ENCODE data around the gene CRIM1.
A peak's percentile ranks its signal among the peaks of the same experiment; 100 is the strongest.

The CRIM1 gene

GRCh38 chr2:36423172-36423571, 67.6 kb downstream of the CRIM1 start:
- DNase-seq (ENCODE audit: low spot score) (no peak), FAIRE-seq (no peak)

GRCh38 chr2:36423619-36424120, 68.1 kb downstream of the CRIM1 start:
- no peak for FAIRE-seq
- DNase-seq (ENCODE audit: low spot score): no peak

- DNase-seq (ENCODE audit: low spot score) (no peak), FAIRE-seq (no peak)
These were observed 70.2 kb downstream of the CRIM1 start for GRCh38 chr2:36425608-36426355.

- FAIRE-seq: no peak
- DNase-seq (ENCODE audit: low spot score): no peak
These were observed 72.2 kb downstream of the CRIM1 start for GRCh38 chr2:36427790-36428243.

DNA sequence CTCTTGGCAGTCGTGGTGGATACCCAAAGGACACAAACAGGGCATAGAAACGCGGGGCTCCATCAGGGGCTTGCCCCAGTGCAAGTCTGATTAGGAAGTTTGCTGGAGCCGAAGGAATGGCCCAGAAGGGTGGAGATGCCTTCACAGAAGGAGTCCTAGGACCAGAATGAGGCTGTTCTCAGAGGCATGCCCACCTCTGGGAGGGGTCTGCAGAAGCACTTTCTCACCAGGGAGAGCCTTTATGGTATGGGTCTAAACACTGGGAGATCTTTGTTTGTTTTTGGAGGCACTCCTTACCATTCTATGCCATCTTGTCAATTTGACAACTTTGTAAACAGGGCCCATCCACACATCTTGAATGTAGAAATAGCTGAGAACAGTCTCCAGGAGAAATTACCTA, 75.0 kb downstream of the CRIM1 start:
- DNase-seq (ENCODE audit: low spot score) (no peak), FAIRE-seq (no peak)

DNA sequence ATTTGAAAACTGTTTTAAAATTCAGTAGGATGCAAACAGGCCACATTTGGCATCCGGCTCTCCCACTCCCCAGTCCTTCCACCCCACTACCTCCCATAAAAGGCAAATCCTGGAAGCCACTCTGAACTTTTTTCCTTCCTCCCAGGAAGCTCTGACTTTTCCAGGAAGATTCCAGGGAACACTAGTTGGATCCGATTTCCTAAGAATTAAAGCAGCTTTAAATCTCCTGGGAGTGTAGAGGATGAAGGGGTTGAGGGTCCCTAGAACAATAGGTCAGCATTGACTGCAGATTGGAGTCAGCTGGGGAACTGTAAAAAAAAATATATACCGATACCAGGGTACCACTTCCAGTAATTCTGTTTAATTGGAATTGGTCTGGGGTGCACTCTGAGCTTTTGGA, 76.9 kb downstream of the CRIM1 start:
- FAIRE-seq (no peak), DNase-seq (ENCODE audit: low spot score) (no peak)

- DNase-seq (ENCODE audit: low spot score) (no peak), FAIRE-seq (no peak)
These were observed 78.0 kb downstream of the CRIM1 start for GRCh38 chr2:36433311-36434217.

- FAIRE-seq (peak; percentile 95), DNase-seq (ENCODE audit: low spot score) (peak; percentile 97)
These were observed 82.9 kb downstream of the CRIM1 start for GRCh38 chr2:36438449-36438977.

DNA sequence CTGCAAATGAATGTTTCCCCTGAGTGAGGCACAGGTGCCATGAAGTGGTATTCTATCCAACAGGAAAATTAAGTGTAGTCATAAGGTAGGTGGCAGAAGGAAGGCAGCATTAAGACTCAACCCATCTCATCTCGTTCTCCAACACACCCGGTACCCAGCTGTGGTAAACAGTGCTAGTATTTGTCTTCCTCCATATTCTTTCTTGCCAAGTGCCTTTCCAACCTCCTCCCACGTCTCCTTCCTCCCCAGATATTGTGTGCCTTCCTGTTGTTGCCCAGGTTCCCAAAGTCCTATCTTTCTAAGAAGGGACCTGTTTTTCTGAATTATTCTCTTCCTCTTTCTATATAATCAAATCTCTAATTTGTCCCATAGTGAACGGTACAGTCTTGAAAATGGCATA, 83.5 kb downstream of the CRIM1 start:
- no peak for DNase-seq (ENCODE audit: low spot score)
- no peak for FAIRE-seq

GRCh38 chr2:36441065-36441625, 85.6 kb downstream of the CRIM1 start:
- no peak for FAIRE-seq
- no peak for DNase-seq (ENCODE audit: low spot score)

DNA sequence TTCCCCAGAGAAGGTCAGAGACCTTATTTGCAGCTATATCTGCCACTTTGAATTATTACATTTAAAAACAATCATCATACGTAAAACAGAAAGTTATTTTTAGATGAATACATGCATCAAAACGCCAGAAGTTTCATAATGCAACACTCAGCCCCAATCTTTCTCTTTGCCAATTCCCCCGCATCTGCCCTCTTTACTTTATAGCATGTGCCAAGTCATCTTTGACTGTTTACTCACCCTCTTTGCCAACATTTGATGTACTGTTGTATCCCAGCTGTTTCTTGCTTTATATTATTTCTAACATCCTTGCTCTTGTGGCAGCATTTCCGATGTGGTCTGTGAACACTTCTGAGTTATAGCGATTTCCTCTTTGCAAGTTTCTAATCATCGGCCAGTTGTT, 86.2 kb downstream of the CRIM1 start:
- FAIRE-seq: no peak
- no peak for DNase-seq (ENCODE audit: low spot score)

- no peak for DNase-seq (ENCODE audit: low spot score)
- no peak for FAIRE-seq
These were observed 88.8 kb downstream of the CRIM1 start for GRCh38 chr2:36444216-36444936.

- FAIRE-seq (peak; percentile 82), DNase-seq (ENCODE audit: low spot score) (peak; percentile 83)
These were observed 89.7 kb downstream of the CRIM1 start for GRCh38 chr2:36445185-36445866.

DNA sequence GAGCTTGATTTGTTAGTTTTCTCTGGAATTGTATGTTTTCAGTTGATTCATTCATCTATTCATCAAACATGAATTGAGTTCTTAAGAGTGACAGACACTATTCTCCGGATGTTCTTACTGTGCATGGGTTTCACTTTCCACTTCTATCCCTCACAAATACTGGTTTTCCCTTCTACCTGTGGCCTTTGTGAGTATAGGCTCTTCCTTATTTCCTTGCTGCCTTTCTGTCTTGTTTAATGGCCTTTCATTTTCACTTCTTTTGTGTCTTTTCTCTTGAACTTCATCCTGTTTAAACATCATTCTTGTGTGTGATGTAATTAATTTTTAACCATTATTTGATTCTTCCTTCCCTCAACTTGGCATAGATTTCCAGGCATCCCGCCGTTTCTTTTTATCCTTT, 90.7 kb downstream of the CRIM1 start:
- FAIRE-seq (peak; percentile 78), DNase-seq (ENCODE audit: low spot score) (peak; percentile 14)

DNA sequence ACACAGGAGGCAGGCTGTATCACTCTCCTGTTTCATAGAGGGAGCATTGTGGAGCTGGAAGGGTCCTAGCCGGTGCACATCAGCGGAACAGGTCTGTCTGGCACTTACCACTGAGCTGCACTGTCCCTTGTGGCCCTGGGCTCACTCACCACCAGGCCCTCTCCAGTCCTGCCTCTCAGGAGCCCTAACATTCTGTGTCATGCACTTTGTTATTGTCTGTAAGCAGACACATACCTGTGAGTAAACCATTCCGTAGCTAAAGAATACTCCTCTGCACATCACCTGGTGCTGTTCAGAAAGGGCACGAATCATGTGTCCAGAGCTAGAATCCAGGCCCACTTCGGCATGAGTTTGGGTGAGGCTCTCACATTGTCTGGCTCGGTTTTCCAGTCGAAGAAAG, 93.6 kb downstream of the CRIM1 start:
- no peak for FAIRE-seq
- peak; percentile 30 for DNase-seq (ENCODE audit: low spot score)

- peak; percentile 68 for DNase-seq (ENCODE audit: low spot score)
- peak; percentile 95 for FAIRE-seq
These were observed 94.4 kb downstream of the CRIM1 start for GRCh38 chr2:36449943-36450392.

DNA sequence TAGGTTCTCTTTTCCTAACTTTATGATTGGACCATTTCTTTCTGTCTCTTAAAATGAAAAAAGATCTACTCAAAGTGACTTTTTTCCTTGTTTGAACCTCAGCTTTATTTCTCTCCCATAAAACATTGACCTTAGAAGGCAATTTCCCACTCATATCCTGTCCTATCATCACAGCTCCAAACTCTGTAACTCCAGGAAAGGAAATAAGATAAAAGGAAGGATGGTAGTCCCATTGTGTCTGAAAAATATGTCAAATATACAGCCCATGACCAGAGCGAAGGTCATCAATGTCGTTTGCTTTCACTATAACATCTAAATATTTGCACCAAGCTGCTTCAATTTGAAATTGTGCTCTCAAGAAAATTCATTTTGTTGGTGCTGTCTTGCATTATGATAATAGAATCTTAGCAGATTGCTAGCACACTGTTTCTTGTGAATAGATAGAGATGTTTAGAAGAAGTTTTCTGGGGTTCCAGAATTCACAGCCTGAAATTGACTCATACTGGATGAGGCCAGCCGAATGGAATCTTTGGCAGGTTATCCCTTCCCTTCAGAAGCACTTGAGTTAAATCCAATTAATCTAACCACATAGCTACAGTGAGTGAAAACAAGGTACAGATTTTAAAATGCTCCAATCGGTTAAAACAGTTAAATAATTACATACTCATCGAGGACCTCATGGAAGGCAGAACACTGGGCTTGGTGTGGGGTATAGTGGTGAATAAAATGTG, 95.1 kb downstream of the CRIM1 start:
- FAIRE-seq (peak; percentile 92), DNase-seq (ENCODE audit: low spot score) (peak; percentile 85)

DNA sequence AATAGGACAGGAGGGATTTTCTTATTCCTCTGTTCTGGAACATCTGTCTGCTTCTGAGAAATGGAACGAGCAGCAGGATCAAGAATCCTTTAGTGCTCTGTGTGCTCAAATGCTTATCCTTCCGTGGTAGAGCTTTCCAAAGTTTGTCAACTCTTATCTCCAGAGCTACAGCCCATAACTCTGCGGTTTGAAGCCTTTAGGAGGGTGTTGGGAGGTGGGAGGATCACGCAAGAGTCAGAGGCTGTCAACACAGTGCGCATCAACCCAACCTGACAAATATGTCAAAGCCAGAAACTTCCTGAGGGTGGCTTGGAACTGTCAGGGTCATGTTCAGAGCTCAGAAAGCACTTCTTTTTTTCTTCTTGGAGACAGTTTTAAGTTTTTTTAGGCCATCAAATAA, 95.9 kb downstream of the CRIM1 start:
- FAIRE-seq (peak; percentile 90), DNase-seq (ENCODE audit: low spot score) (peak; percentile 89)

GRCh38 chr2:36452260-36452659, 96.7 kb downstream of the CRIM1 start:
- FAIRE-seq: no peak

DNA sequence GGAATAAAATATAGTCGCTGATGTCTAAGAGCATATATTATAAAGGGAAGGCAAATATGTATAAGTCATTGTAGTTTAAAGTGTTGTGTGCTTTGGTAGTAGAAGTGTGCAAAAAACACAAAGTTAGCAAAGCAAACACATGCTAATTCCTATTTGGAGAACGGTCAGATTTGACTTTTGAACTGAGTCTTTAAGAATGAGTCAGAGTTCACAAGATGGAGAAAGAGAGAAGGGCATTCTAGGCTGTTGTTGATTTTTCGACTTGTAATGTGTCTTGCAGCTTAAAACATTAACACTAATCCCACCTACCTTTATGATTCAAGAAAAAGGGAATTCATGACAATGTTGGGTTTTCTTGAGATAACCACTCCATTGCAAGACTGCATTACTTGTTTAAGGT, 98.1 kb downstream of the CRIM1 start:
- peak; percentile 44 for FAIRE-seq
- peak; percentile 38 for DNase-seq (ENCODE audit: low spot score)

More at GRCh38 chr2:36452260-36452659, 96.7 kb downstream of the CRIM1 start:
- no peak for DNase-seq (ENCODE audit: low spot score)
